ENCODE results near the gene PTPRC.
A peak's percentile ranks its signal among the peaks of the same experiment; 100 is the strongest.

Gene PTPRC

DNA sequence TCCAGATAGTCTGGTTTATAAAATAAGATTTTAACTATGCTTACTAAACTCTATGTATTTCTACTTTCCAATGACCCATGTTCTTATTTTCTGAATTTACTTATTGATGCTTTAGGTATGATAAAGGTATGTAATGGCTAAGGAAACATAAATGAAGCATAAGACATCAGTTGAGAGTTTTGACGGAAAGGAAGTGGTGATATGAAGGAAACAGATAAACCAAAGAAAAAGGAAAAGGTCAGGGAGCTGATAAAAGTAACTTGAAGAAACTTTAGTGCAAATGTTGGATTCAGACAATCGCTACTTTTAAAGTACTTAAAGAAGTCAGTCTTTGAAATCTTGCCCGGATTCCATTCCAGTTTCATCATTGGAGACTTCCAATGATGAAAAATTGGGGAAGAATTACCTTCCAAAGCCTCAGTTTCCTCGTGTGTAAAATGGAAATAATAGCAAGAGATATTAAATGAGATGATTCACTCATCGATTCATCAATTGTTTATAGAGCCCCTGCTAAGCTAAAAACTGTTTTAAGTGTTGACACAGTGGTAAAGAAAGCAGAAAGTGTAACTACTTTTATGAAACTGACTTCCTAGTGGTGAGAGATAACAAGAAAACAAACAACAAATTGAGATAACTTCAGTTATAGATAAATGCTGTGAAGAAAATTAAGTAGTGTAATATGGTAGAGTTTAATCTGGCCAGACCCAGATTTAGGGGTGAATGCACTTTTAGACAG is 10.6 kb downstream of the PTPRC start:
- H3K4me3 ChIP-seq (ENCODE audit: control insufficient read depth in 1 of 7, extremely low read depth in 1 of 7, insufficient read depth in 4 of 7, low read depth in 2 of 7, low read length in 6 of 7): no peak overlapping the region
- 35% methylated on average over 4 of the region's 5 CpGs for WGBS (ENCODE audit: insufficient coverage)
- DNase-seq: no peak
- peaks cover 14 to 79% (median 20%) of the 10 kb centered on the region in 4 experiments for H3K4me1 ChIP-seq (ENCODE audit: control extremely low read depth in 1 of 4, control insufficient read depth in 4 of 4, insufficient read depth in 4 of 4, low read length in 3 of 4)
- CTCF ChIA-PET: interaction anchor here (0.6 kb wide), 1 partner anchor 81 kb away, joined by 3 read pairs; no protein-coding TSS in a partner anchor
- H3K36me3 ChIP-seq (ENCODE audit: control insufficient read depth in 4 of 4, insufficient read depth in 4 of 4, low read length in 3 of 4): peaks cover 11 to 38% (median 24%) of the 10 kb centered on the region in 4 experiments
- H3K27ac ChIP-seq (ENCODE audit: insufficient read depth in 1 of 2, low read depth in 1 of 2, low read length in 2 of 2, poor library complexity in 1 of 2, severe bottlenecking in 2 of 2): no peak overlapping the region
- H3K9me3 ChIP-seq (ENCODE audit: control extremely low read depth in 1 of 5, control insufficient read depth in 4 of 5, insufficient read depth in 2 of 5, low read depth in 1 of 5, low read length in 4 of 5): no peaks in the 10 kb centered on the region
- H3K27me3 ChIP-seq (replicated peaks in 2 of 5; ENCODE audit: control insufficient read depth in 4 of 5, insufficient read depth in 5 of 5, low read length in 4 of 5): no peaks in the 10 kb centered on the region
- POLR2A ChIA-PET: no interaction called here

GRCh38 chr1:198649968-198650338 is 11.1 kb downstream of the PTPRC start:
- ChIA-PET CTCF (interaction anchor here (0.6 to 1.6 kb wide), 3 partner anchors 13 to 81 kb away, joined by 3 to 5 read pairs (median 3); no protein-coding TSS in a partner anchor), POLR2A (no interaction called here)
- Histone ChIP-seq H3K4me3 (ENCODE audit: control insufficient read depth in 1 of 7, extremely low read depth in 1 of 7, insufficient read depth in 4 of 7, low read depth in 2 of 7, low read length in 6 of 7) (no peak overlapping the region), H3K4me1 (ENCODE audit: control extremely low read depth in 1 of 4, control insufficient read depth in 4 of 4, insufficient read depth in 4 of 4, low read length in 3 of 4) (peaks cover 15 to 79% (median 23%) of the 10 kb centered on the region in 4 experiments), H3K27ac (ENCODE audit: insufficient read depth in 1 of 2, low read depth in 1 of 2, low read length in 2 of 2, poor library complexity in 1 of 2, severe bottlenecking in 2 of 2) (no peak overlapping the region), H3K36me3 (ENCODE audit: control insufficient read depth in 4 of 4, insufficient read depth in 4 of 4, low read length in 3 of 4) (peaks cover 11 to 38% (median 24%) of the 10 kb centered on the region in 4 experiments), H3K9me3 (ENCODE audit: control extremely low read depth in 1 of 5, control insufficient read depth in 4 of 5, insufficient read depth in 2 of 5, low read depth in 1 of 5, low read length in 4 of 5) (no peaks in the 10 kb centered on the region), H3K27me3 (replicated peaks in 2 of 5; ENCODE audit: control insufficient read depth in 4 of 5, insufficient read depth in 5 of 5, low read length in 4 of 5) (no peaks in the 10 kb centered on the region)
- peak in 2 of 3 donors; percentile 40 to 52 for DNase-seq
- WGBS (ENCODE audit: insufficient coverage): 100% methylated on average over 2 of the region's 2 CpGs

GRCh38 chr1:198650506-198650905 is 11.7 kb downstream of the PTPRC start:
- 0% methylated on average over 1 of the region's 1 CpG for WGBS (ENCODE audit: insufficient coverage)
- CTCF ChIA-PET: interaction anchor here (1.1 to 1.6 kb wide), 3 partner anchors 12 to 44 kb away, joined by 3 to 5 read pairs (median 3); no protein-coding TSS in a partner anchor
- H3K4me1 ChIP-seq (ENCODE audit: control extremely low read depth in 1 of 4, control insufficient read depth in 4 of 4, insufficient read depth in 4 of 4, low read length in 3 of 4): peaks cover 18 to 79% (median 28%) of the 10 kb centered on the region in 4 experiments
- peak overlapping the region in 1 of 7 experiments; percentile 28 for H3K4me3 ChIP-seq (ENCODE audit: control insufficient read depth in 1 of 7, extremely low read depth in 1 of 7, insufficient read depth in 4 of 7, low read depth in 2 of 7, low read length in 6 of 7)
- DNase-seq: no peak
- POLR2A ChIA-PET: no interaction called here
- no peaks in the 10 kb centered on the region for H3K9me3 ChIP-seq (ENCODE audit: control extremely low read depth in 1 of 5, control insufficient read depth in 4 of 5, insufficient read depth in 2 of 5, low read depth in 1 of 5, low read length in 4 of 5)
- no peak overlapping the region for H3K27ac ChIP-seq (ENCODE audit: insufficient read depth in 1 of 2, low read depth in 1 of 2, low read length in 2 of 2, poor library complexity in 1 of 2, severe bottlenecking in 2 of 2)
- peaks cover 11 to 38% (median 23%) of the 10 kb centered on the region in 4 experiments for H3K36me3 ChIP-seq (ENCODE audit: control insufficient read depth in 4 of 4, insufficient read depth in 4 of 4, low read length in 3 of 4)
- H3K27me3 ChIP-seq (replicated peaks in 2 of 5; ENCODE audit: control insufficient read depth in 4 of 5, insufficient read depth in 5 of 5, low read length in 4 of 5): no peaks in the 10 kb centered on the region

DNA sequence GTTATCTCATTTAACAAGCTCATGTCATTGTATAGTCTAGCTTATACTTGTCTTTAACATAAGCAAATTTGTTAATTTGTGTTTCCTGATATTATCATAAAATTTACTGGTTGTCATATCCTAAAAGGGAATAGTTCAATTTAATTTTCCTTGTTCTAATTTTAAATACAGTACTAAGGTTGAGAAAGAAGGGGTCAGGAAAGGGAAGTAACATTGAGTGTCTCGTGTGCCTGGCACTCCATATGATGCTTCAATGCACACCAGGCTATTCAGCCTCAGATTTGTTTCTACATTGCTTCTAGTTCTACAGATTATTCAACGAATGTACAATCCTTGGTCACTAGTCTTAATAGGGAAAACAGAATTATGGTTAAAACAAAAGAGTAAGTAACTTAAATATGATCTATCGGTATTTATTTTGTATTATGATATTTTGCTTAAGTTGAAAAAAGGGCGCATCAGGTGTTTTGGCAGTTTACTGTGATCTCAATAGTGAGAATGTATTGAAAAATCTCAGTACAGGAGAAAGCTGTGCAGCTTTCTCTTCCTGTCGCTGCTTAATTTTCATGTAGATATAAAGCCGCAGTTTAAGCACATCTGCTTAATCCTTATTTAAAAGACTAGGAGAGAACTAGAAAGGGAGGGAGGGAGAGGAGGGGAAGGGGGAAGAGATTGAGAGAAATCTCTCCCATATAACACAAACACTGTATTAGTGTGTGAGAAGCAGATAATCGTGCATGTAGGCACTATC is 13.0 kb downstream of the PTPRC start:
- H3K4me1 ChIP-seq (ENCODE audit: control extremely low read depth in 1 of 4, control insufficient read depth in 4 of 4, insufficient read depth in 4 of 4, low read length in 3 of 4): peaks cover 26 to 86% (median 39%) of the 10 kb centered on the region in 4 experiments
- H3K27ac ChIP-seq (ENCODE audit: insufficient read depth in 1 of 2, low read depth in 1 of 2, low read length in 2 of 2, poor library complexity in 1 of 2, severe bottlenecking in 2 of 2): peak overlapping the region in 1 of 2 experiments; percentile 37
- H3K4me3 ChIP-seq (ENCODE audit: control insufficient read depth in 1 of 7, extremely low read depth in 1 of 7, insufficient read depth in 4 of 7, low read depth in 2 of 7, low read length in 6 of 7): peak overlapping the region in 2 of 7 experiments; percentile 8 to 30
- POLR2A ChIA-PET: no interaction called here
- WGBS (ENCODE audit: insufficient coverage): 94% methylated on average over 2 of the region's 7 CpGs
- CTCF ChIA-PET: interaction anchor here (0.6 to 1.6 kb wide), 4 partner anchors 8 to 46 kb away, joined by 3 to 5 read pairs (median 4); no protein-coding TSS in a partner anchor
- H3K9me3 ChIP-seq (ENCODE audit: control extremely low read depth in 1 of 5, control insufficient read depth in 4 of 5, insufficient read depth in 2 of 5, low read depth in 1 of 5, low read length in 4 of 5): no peaks in the 10 kb centered on the region
- peak in 1 of 3 donors; percentile 49 for DNase-seq
- H3K27me3 ChIP-seq (replicated peaks in 2 of 5; ENCODE audit: control insufficient read depth in 4 of 5, insufficient read depth in 5 of 5, low read length in 4 of 5): no peaks in the 10 kb centered on the region
- H3K36me3 ChIP-seq (ENCODE audit: control insufficient read depth in 4 of 4, insufficient read depth in 4 of 4, low read length in 3 of 4): peaks cover 10 to 35% (median 19%) of the 10 kb centered on the region in 4 experiments

DNA sequence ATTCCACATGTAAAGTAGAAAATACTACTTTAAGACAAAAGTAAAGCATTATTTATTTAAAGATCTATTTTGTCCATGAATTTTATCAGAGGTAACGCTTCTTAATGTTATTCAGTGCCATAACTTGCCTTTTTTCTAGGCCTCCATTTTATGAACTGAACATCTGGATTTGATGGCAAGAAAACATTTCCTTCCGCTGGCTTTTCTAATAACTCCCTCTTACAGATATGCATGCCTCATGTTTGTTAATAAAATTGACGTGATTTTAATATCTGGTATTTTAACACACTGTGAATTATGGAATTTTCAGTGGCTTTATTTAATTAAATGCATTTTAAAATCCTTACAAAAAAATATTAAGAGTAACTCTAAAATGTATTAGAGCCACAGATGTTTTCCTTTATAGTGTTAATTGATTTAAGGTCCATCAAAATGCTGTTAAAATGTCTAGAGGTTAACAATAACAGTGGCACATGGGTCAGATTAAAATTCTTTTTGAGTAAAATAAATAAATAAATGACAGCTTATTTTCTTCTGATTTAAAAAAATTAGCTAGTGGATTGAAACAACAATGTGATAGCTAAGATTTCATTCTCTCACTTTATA is 15.1 kb downstream of the PTPRC start:
- no peaks in the 10 kb centered on the region for H3K27me3 ChIP-seq (replicated peaks in 2 of 5; ENCODE audit: control insufficient read depth in 4 of 5, insufficient read depth in 5 of 5, low read length in 4 of 5)
- no peaks in the 10 kb centered on the region for H3K9me3 ChIP-seq (ENCODE audit: control extremely low read depth in 1 of 5, control insufficient read depth in 4 of 5, insufficient read depth in 2 of 5, low read depth in 1 of 5, low read length in 4 of 5)
- peaks cover 5 to 22% (median 9%) of the 10 kb centered on the region in 4 experiments for H3K36me3 ChIP-seq (ENCODE audit: control insufficient read depth in 4 of 4, insufficient read depth in 4 of 4, low read length in 3 of 4)
- no peak for DNase-seq
- 83% methylated on average over 1 of the region's 3 CpGs for WGBS (ENCODE audit: insufficient coverage)
- H3K27ac ChIP-seq (ENCODE audit: insufficient read depth in 1 of 2, low read depth in 1 of 2, low read length in 2 of 2, poor library complexity in 1 of 2, severe bottlenecking in 2 of 2): peak overlapping the region in 1 of 2 experiments; percentile 83
- ChIA-PET CTCF (no interaction called here), POLR2A (no interaction called here)
- H3K4me1 ChIP-seq (ENCODE audit: control extremely low read depth in 1 of 4, control insufficient read depth in 4 of 4, insufficient read depth in 4 of 4, low read length in 3 of 4): peaks cover 38 to 94% (median 59%) of the 10 kb centered on the region in 4 experiments
- H3K4me3 ChIP-seq (ENCODE audit: control insufficient read depth in 1 of 7, extremely low read depth in 1 of 7, insufficient read depth in 4 of 7, low read depth in 2 of 7, low read length in 6 of 7): no peak overlapping the region

DNA sequence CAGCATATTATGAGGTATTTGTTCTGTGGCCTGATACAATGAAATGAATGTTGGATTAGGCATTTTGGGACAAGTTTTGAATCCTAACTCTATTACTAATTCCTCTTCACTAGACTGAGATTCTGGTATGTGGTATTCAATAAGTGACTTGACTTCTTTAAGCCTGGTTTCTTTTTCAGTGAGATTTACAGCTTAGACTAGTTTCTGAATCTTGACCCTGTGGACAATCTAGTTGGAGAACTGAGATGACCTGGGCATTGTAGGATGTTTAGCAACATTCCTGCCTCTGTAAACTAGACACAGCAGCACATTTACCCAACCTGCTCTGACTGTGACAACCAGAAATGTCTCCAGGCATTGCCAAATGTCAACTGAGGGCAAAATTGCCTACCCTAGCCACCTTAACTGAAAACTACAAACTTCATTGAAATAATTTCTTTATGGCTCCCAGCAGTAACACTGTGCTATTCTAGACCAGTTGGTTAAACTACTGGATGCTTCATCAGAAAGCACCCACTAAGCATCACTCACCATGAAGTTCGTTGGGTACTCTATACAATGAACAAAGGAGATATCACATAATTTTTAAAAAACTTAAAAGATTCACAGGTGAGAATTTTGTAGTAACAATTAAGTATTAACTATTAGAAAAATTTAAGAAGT is 16.8 kb downstream of the PTPRC start:
- Histone ChIP-seq H3K27ac (ENCODE audit: insufficient read depth in 1 of 2, low read depth in 1 of 2, low read length in 2 of 2, poor library complexity in 1 of 2, severe bottlenecking in 2 of 2) (peak overlapping the region; percentile 74 to 83), H3K27me3 (replicated peaks in 2 of 5; ENCODE audit: control insufficient read depth in 4 of 5, insufficient read depth in 5 of 5, low read length in 4 of 5) (no peaks in the 10 kb centered on the region), H3K4me3 (ENCODE audit: control insufficient read depth in 1 of 7, extremely low read depth in 1 of 7, insufficient read depth in 4 of 7, low read depth in 2 of 7, low read length in 6 of 7) (peak overlapping the region in 2 of 7 experiments; percentile 11 to 51), H3K36me3 (ENCODE audit: control insufficient read depth in 4 of 4, insufficient read depth in 4 of 4, low read length in 3 of 4) (peaks cover 2 to 8% (median 2%) of the 10 kb centered on the region in 4 experiments), H3K4me1 (ENCODE audit: control extremely low read depth in 1 of 4, control insufficient read depth in 4 of 4, insufficient read depth in 4 of 4, low read length in 3 of 4) (peaks cover 38 to 93% (median 63%) of the 10 kb centered on the region in 4 experiments), H3K9me3 (ENCODE audit: control extremely low read depth in 1 of 5, control insufficient read depth in 4 of 5, insufficient read depth in 2 of 5, low read depth in 1 of 5, low read length in 4 of 5) (no peaks in the 10 kb centered on the region)
- POLR2A ChIA-PET: interaction anchor here (0.7 kb wide), 1 partner anchor 20 kb away, joined by 3 read pairs; no protein-coding TSS in a partner anchor
- CTCF ChIA-PET: interaction anchor here (1.0 to 1.5 kb wide), 2 partner anchors 34 to 136 kb away, joined by 3 read pairs; no protein-coding TSS in a partner anchor
- no CpG with 5 or more reads among the region's 1 CpG for WGBS (ENCODE audit: insufficient coverage)
- DNase-seq: no peak

Measured in common myeloid progenitor, CD34-positive (primary cell).